Mesenchymal stem cell (in vitro differentiated cells and primary cell): ENCODE data around the gene LSMEM2.
A peak's percentile ranks its signal among the peaks of the same experiment; 100 is the strongest.

ENCODE experiments used
- DNase-seq: peaks from one replicate; pipeline ENCODE4 v3.0.0-alpha.2; 2013
- H2AFZ ChIP-seq: one replicate; pipeline ENCODE4 v1.6.1; 2013; ENCODE audit warnings: low read depth, mild to moderate bottlenecking, control low read depth, inconsistent platforms, low read length, moderate library complexity
- H2AK5ac ChIP-seq: 2 replicates; pipeline ENCODE4 v1.6.1; 2013; ENCODE audit warnings: low read length, moderate library complexity, mild to moderate bottlenecking, inconsistent platforms; ENCODE audit not compliant: severe bottlenecking
- H2BK120ac ChIP-seq: one replicate; pipeline ENCODE4 v1.6.1; 2013; ENCODE audit warnings: low read depth, mild to moderate bottlenecking, inconsistent platforms, low read length, moderate library complexity
- H2BK12ac ChIP-seq, 2 experiments: one replicate each; pipeline ENCODE4 v1.6.1; 2013; ENCODE audit warnings: inconsistent platforms in 2 of 2, low read length in 2 of 2, mild to moderate bottlenecking in 2 of 2, moderate library complexity in 2 of 2, control low read depth in 1 of 2
- H2BK15ac ChIP-seq: one replicate; pipeline ENCODE4 v1.6.1; 2013; ENCODE audit warnings: mild to moderate bottlenecking, low read depth, inconsistent platforms; ENCODE audit not compliant: poor library complexity, severe bottlenecking
- H2BK5ac ChIP-seq: 2 replicates; pipeline ENCODE4 v1.6.1; 2013; ENCODE audit warnings: low read depth, mild to moderate bottlenecking, low read length, control low read depth, inconsistent platforms; ENCODE audit not compliant: poor library complexity, severe bottlenecking
- H3K14ac ChIP-seq, 2 experiments: one replicate each; pipeline ENCODE4 v1.6.1; 2013; ENCODE audit warnings: inconsistent platforms in 2 of 2, low read length in 2 of 2, control low read depth in 1 of 2, mild to moderate bottlenecking in 1 of 2, moderate library complexity in 1 of 2
- H3K18ac ChIP-seq, 2 experiments: one replicate each; pipeline ENCODE4 v1.6.1; 2013; ENCODE audit warnings: inconsistent platforms in 2 of 2, low read length in 2 of 2, control low read depth in 1 of 2, low read depth in 1 of 2, mild to moderate bottlenecking in 1 of 2
- H3K23ac ChIP-seq, 2 experiments: one replicate each; pipeline ENCODE4 v1.6.1; 2013; ENCODE audit warnings: inconsistent platforms in 2 of 2, low read length in 2 of 2, mild to moderate bottlenecking in 2 of 2, moderate library complexity in 2 of 2, control low read depth in 1 of 2
- H3K27ac ChIP-seq: 2 replicates; pipeline ENCODE4 v1.5.1; 2013; ENCODE audit warnings: mild to moderate bottlenecking, moderate library complexity, low read length, control low read depth, inconsistent platforms; ENCODE audit not compliant: poor library complexity, severe bottlenecking
- H3K27me3 ChIP-seq, 2 experiments: 2 replicates each; pipeline versions ENCODE4 v1.6.1 to v1.7.0; 2013; ENCODE audit warnings: low read length in 2 of 2, mild to moderate bottlenecking in 2 of 2, moderate library complexity in 2 of 2, control low read depth in 1 of 2, inconsistent platforms in 1 of 2; ENCODE audit not compliant: control insufficient read depth in 1 of 2, insufficient read depth in 1 of 2
- H3K36me3 ChIP-seq, 2 experiments: 2 replicates each; pipeline versions ENCODE4 v1.6.1 to v1.7.0; 2013; ENCODE audit warnings: low read length in 2 of 2, control low read depth in 1 of 2, inconsistent platforms in 1 of 2, low read depth in 1 of 2, mild to moderate bottlenecking in 1 of 2; ENCODE audit not compliant: insufficient read depth in 2 of 2, control insufficient read depth in 1 of 2
- H3K4ac ChIP-seq, 2 experiments: one replicate each; pipeline ENCODE4 v1.6.1; 2013; ENCODE audit warnings: inconsistent platforms in 2 of 2, low read length in 2 of 2, mild to moderate bottlenecking in 2 of 2, moderate library complexity in 2 of 2, control low read depth in 1 of 2, low read depth in 1 of 2
- H3K4me1 ChIP-seq: 2 replicates; pipeline ENCODE4 v1.6.1; 2013; ENCODE audit warnings: low read depth, low read length, control low read depth; ENCODE audit not compliant: control insufficient read depth, insufficient read depth
- H3K4me2 ChIP-seq: 2 replicates; pipeline ENCODE4 v1.6.1; 2013; ENCODE audit warnings: low read length, mild to moderate bottlenecking, inconsistent platforms; ENCODE audit not compliant: poor library complexity, severe bottlenecking
- H3K4me3 ChIP-seq, 2 experiments: 2 replicates each; pipeline versions ENCODE4 v1.5.1 to v1.7.0; 2013; ENCODE audit warnings: low read length in 2 of 2, mild to moderate bottlenecking in 2 of 2, control low read depth in 1 of 2, low read depth in 1 of 2; ENCODE audit not compliant: insufficient read depth in 1 of 2
- H3K79me1 ChIP-seq: replicated peaks from 2 replicates; pipeline ENCODE4 v1.6.1; 2013; ENCODE audit warnings: mild to moderate bottlenecking, control low read depth, low read length, inconsistent platforms; ENCODE audit not compliant: poor library complexity, severe bottlenecking
- H3K9ac ChIP-seq: 2 replicates; pipeline ENCODE4 v1.7.0; 2013; ENCODE audit warnings: mild to moderate bottlenecking, low read length, moderate library complexity
- H3K9me3 ChIP-seq: 2 replicates; pipeline ENCODE4 v1.7.0; 2013; ENCODE audit warnings: mild to moderate bottlenecking, low read length; ENCODE audit not compliant: control insufficient read depth
- H4K8ac ChIP-seq: one replicate; pipeline ENCODE4 v1.6.1; 2013; ENCODE audit warnings: inconsistent platforms, mild to moderate bottlenecking, low read length, moderate library complexity
- H4K91ac ChIP-seq: one replicate; pipeline ENCODE4 v1.6.1; 2013; ENCODE audit warnings: mild to moderate bottlenecking, low read length, inconsistent platforms
- WGBS: methylation state at CpG from one replicate; pipeline ENCODE4 v1.1.7; 2013; ENCODE audit warnings: mixed read lengths; 5-methylcytosine and 5-hydroxymethylcytosine counted together

The LSMEM2 gene

GRCh38 chr3:50259432-50260026 is 19.4 kb upstream of the LSMEM2 start:
- Histone ChIP-seq H3K9ac (peak overlapping the region; percentile 91), H4K8ac (peak overlapping the region; percentile 29), H3K18ac (no peak overlapping the region), H2AFZ (no peak overlapping the region), H2BK12ac (peak overlapping the region; percentile 37 to 51), H2BK15ac (no peak overlapping the region), H2AK5ac (peak overlapping the region; percentile 50), H3K27me3 (no peaks in the 10 kb centered on the region), H3K4ac (peak overlapping the region; percentile 35 to 47), H3K4me2 (no peak overlapping the region), H3K4me3 (peak overlapping the region in 1 of 2 experiments; percentile 56), H4K91ac (no peak overlapping the region), H2BK120ac (no peak overlapping the region), H3K4me1 (peaks cover 52% of the 10 kb centered on the region), H2BK5ac (no peak overlapping the region), H3K79me1 (peaks cover 21% of the 10 kb centered on the region), H3K27ac (peak overlapping the region; percentile 47), H3K23ac (no peak overlapping the region), H3K14ac (no peak overlapping the region), H3K9me3 (no peaks in the 10 kb centered on the region), H3K36me3 (peaks cover 47 to 51% of the 10 kb centered on the region in 2 experiments)
- DNase-seq = no peak
- WGBS = 65% methylated on average over 18 of the region's 18 CpGs

- H3K23ac ChIP-seq = peak overlapping the region in 1 of 2 experiments; percentile 98
- H3K4ac ChIP-seq = peak overlapping the region; percentile 94
- H3K4me3 ChIP-seq = peak overlapping the region; percentile 54 to 78
- peaks cover 39 to 43% of the 10 kb centered on the region in 2 experiments for H3K36me3 ChIP-seq
- peak overlapping the region; percentile 99 for H4K91ac ChIP-seq
- 5% methylated on average over 51 of the region's 70 CpGs for WGBS
- H3K9me3 ChIP-seq = no peaks in the 10 kb centered on the region
- peak overlapping the region in 1 of 2 experiments; percentile 59 for H2BK12ac ChIP-seq
- peak overlapping the region; percentile 87 for H2BK120ac ChIP-seq
- H3K79me1 ChIP-seq = peaks cover 20% of the 10 kb centered on the region
- peak overlapping the region; percentile 91 for H3K27ac ChIP-seq
- H3K18ac ChIP-seq = peak overlapping the region; percentile 81 to 96
- H3K4me2 ChIP-seq = peak overlapping the region; percentile 79
- H2AFZ ChIP-seq = no peak overlapping the region
- DNase-seq = peak; percentile 88
- peaks cover 50% of the 10 kb centered on the region for H3K4me1 ChIP-seq
- peak overlapping the region; percentile 94 for H2AK5ac ChIP-seq
- H3K9ac ChIP-seq = peak overlapping the region; percentile 91
- H4K8ac ChIP-seq = peak overlapping the region; percentile 92
- H3K14ac ChIP-seq = peak overlapping the region in 1 of 2 experiments; percentile 73
- H2BK15ac ChIP-seq = peak overlapping the region; percentile 73
- peak overlapping the region; percentile 92 for H2BK5ac ChIP-seq
- H3K27me3 ChIP-seq = no peaks in the 10 kb centered on the region
Measured at GRCh38 chr3:50260027-50260941, 18.6 kb upstream of the LSMEM2 start.

GRCh38 chr3:50260942-50261441 is 17.9 kb upstream of the LSMEM2 start:
- Histone ChIP-seq H3K4me2 (peak overlapping the region; percentile 79), H3K4me1 (peaks cover 55% of the 10 kb centered on the region), H4K91ac (peak overlapping the region; percentile 99), H3K4me3 (peak overlapping the region in 1 of 2 experiments; percentile 78), H3K27me3 (no peaks in the 10 kb centered on the region), H3K23ac (peak overlapping the region in 1 of 2 experiments; percentile 14), H3K4ac (peak overlapping the region; percentile 94), H2AFZ (no peak overlapping the region), H3K36me3 (peaks cover 35 to 38% of the 10 kb centered on the region in 2 experiments), H2BK120ac (peak overlapping the region; percentile 87), H4K8ac (peak overlapping the region; percentile 92), H3K9me3 (no peaks in the 10 kb centered on the region), H3K27ac (peak overlapping the region; percentile 91), H2BK15ac (peak overlapping the region; percentile 73), H3K79me1 (peaks cover 19% of the 10 kb centered on the region), H3K14ac (peak overlapping the region in 1 of 2 experiments; percentile 73), H2AK5ac (peak overlapping the region; percentile 94), H3K9ac (peak overlapping the region; percentile 91), H2BK12ac (peak overlapping the region in 1 of 2 experiments; percentile 59), H3K18ac (peak overlapping the region; percentile 81 to 96), H2BK5ac (no peak overlapping the region)
- 73% methylated on average over 5 of the region's 5 CpGs for WGBS
- peak; percentile 68 for DNase-seq
